Endodermal cell (in vitro differentiated cells): Measurements from ENCODE around the gene SERPINA1. TPM values are rescaled to one million over a fixed set of nuclear protein-coding genes. Genes with fewer than 3 reads are reported as not detected.

Experiments used
- DNase-seq: peaks from one replicate; pipeline ENCODE4 v3.0.0-alpha.2; 2017
- H3K27ac ChIP-seq: 2 replicates; pipeline ENCODE4 v1.5.1; 2013; ENCODE audit warnings: mild to moderate bottlenecking, low read depth, low read length, moderate library complexity
- H3K27me3 ChIP-seq: 2 replicates; pipeline ENCODE4 v1.6.1; 2013; ENCODE audit warnings: mild to moderate bottlenecking, low read length, moderate library complexity; ENCODE audit not compliant: insufficient read depth, control insufficient read depth, poor library complexity, severe bottlenecking
- H3K36me3 ChIP-seq: 2 replicates; pipeline ENCODE4 v1.7.0; 2013; ENCODE audit warnings: mild to moderate bottlenecking, low read length, moderate library complexity; ENCODE audit not compliant: control insufficient read depth, insufficient read depth
- H3K4me1 ChIP-seq: one replicate; pipeline ENCODE4 v1.7.0; 2013; ENCODE audit warnings: low read length; ENCODE audit not compliant: control insufficient read depth, insufficient read depth
- H3K4me3 ChIP-seq: 2 replicates; pipeline ENCODE4 v1.5.1; 2013; ENCODE audit warnings: mild to moderate bottlenecking, low read length, moderate library complexity
- H3K9ac ChIP-seq: 2 replicates; pipeline ENCODE4 v1.6.1; 2013; ENCODE audit warnings: mild to moderate bottlenecking, low read length, moderate library complexity; ENCODE audit not compliant: poor library complexity, severe bottlenecking; ENCODE audit errors: extremely low read depth
- H3K9me3 ChIP-seq: 2 replicates; pipeline ENCODE4 v1.6.1; 2013; ENCODE audit warnings: mild to moderate bottlenecking, low read length, moderate library complexity; ENCODE audit not compliant: control insufficient read depth
- H3K27ac Mint-ChIP-seq: 2 replicates; pipeline ENCODE4 v1.8.0; 2020; ENCODE audit warnings: mixed read lengths
- H3K27me3 Mint-ChIP-seq: 2 replicates; pipeline ENCODE4 v1.8.0; 2021; ENCODE audit warnings: mild to moderate bottlenecking, mixed read lengths; ENCODE audit not compliant: insufficient read depth
- H3K36me3 Mint-ChIP-seq: 2 replicates; pipeline ENCODE4 v1.8.0; 2020; ENCODE audit warnings: low read depth, mixed read lengths
- H3K4me1 Mint-ChIP-seq: 2 replicates; pipeline ENCODE4 v1.8.0; 2020; ENCODE audit warnings: mixed read lengths
- H3K4me3 Mint-ChIP-seq: 2 replicates; pipeline ENCODE4 v1.8.0; 2020; ENCODE audit warnings: mild to moderate bottlenecking, moderate library complexity, mixed read lengths
- H3K9me3 Mint-ChIP-seq: 2 replicates; pipeline ENCODE4 v1.8.0; 2020; ENCODE audit warnings: mild to moderate bottlenecking, mixed read lengths
- WGBS, 2 experiments: methylation state at CpG; one replicate each; pipeline versions ENCODE4 v1.1.5 to v1.1.7; 2013; ENCODE audit warnings: missing lambda C conversion rate in 2 of 2, mixed read lengths in 1 of 2; ENCODE audit not compliant: insufficient coverage in 1 of 2, insufficient read length in 1 of 2; 5-methylcytosine and 5-hydroxymethylcytosine counted together
- total RNA-seq, 2 donors: library from RNA; stranded (reverse); fragmentation: NEBNext Ultra II Directional in 1 of 2; extraction: Animal tissue kit (Norgen Biotek cat#: 25700) in 1 of 2; gene quantifications; 2 replicates in 1 of 2; 3 replicates in 1 of 2; pipeline ENCODE4 v1.2.1, GENCODE V29; 2021
- TF ChIP-seq, protein P1 (sequence below): fragments of 200-600 bp; sonication (generic); conservative IDR thresholded peaks from 2 replicates; pipeline ENCODE4 v1.5.0; 2021; ENCODE audit warnings: antibody characterized with exemption, mild to moderate bottlenecking

SERPINA1 gene
- total RNA-seq, 2 donors from 2014 or later = 1.2 TPM; not detected in 1

DNA sequence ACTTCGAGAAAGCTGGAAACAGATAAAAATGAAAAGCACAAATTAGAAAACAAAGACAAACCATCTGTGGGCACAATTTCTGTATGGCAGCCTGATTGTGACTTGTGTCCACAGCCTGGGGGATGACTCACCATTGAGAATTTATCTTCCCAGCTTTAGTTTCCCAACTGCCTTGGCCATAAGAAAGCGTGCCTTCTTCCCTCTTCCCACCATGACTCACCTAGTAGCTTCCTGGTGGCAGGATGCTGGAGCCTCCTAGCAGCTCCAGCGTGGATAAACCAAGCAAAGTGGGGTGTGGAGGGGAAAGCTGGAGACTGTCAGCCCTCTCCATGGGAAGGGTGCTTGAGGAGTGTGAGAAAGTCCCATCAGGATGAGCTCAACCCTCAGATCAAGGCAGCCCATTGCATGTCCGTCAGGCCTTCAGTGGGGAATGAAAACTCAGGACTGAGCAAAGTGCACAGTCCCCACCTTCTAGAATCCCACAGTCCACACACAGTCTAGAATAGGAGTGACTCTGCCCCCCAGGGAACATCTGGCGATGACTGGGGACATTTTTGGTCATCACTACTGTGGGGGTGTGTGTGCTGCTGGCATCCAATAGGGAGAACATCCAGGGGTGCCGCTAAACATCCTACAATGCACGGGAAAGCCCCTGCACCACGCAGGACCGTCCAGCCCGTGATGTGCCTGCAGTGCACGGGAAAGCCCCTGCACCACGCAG, 42.9 kb downstream of the SERPINA1 start:
- no peaks in the 10 kb centered on the region for H3K9me3 ChIP-seq
- Mint-ChIP-seq H3K9me3 (no peaks in the 10 kb centered on the region), H3K27ac (no peak overlapping the region)

DNA sequence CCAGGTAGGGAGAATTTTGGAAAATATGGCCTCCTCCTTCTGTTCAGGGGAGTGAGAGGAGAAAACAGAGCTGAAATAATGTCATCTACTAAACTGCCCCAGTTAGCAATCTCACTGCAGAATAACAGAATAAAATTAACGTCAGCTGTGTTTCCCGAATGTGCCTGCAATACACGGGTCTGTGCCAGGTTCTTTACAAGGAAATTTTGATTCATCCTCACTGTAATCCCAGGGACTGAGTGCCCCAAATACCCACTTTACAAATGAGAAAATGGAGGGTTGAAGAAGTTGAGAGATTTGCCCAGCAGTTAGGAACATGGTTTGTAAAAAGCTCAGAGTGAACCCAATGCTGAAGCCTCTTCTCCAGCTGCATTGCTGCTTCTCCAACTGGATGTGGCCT, 44.0 kb downstream of the SERPINA1 start:
- Mint-ChIP-seq H3K36me3 (no peaks in the 10 kb centered on the region), H3K27me3 (peaks cover 14% of the 10 kb centered on the region)
- no peaks in the 10 kb centered on the region for H3K36me3 ChIP-seq

More for the DNA sequence above, 42.9 kb downstream of the SERPINA1 start:
- no peak overlapping the region for H3K27ac ChIP-seq
- Mint-ChIP-seq H3K36me3 (no peaks in the 10 kb centered on the region), H3K27me3 (peaks cover 17% of the 10 kb centered on the region), H3K4me3 (no peak overlapping the region), H3K4me1 (no peaks in the 10 kb centered on the region)
- DNase-seq = no peak
- no peak overlapping the region for H3K9ac ChIP-seq
- H3K36me3 ChIP-seq = no peaks in the 10 kb centered on the region
- no peaks in the 10 kb centered on the region for H3K4me1 ChIP-seq
- TF ChIP-seq, protein P1, sequence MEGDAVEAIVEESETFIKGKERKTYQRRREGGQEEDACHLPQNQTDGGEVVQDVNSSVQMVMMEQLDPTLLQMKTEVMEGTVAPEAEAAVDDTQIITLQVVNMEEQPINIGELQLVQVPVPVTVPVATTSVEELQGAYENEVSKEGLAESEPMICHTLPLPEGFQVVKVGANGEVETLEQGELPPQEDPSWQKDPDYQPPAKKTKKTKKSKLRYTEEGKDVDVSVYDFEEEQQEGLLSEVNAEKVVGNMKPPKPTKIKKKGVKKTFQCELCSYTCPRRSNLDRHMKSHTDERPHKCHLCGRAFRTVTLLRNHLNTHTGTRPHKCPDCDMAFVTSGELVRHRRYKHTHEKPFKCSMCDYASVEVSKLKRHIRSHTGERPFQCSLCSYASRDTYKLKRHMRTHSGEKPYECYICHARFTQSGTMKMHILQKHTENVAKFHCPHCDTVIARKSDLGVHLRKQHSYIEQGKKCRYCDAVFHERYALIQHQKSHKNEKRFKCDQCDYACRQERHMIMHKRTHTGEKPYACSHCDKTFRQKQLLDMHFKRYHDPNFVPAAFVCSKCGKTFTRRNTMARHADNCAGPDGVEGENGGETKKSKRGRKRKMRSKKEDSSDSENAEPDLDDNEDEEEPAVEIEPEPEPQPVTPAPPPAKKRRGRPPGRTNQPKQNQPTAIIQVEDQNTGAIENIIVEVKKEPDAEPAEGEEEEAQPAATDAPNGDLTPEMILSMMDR = no peak
- 91 to 100% methylated on average over 2 to 9 of the region's 12 CpGs for WGBS, 2 experiments
- no peak overlapping the region for H3K4me3 ChIP-seq
- no peaks in the 10 kb centered on the region for H3K27me3 ChIP-seq

DNA sequence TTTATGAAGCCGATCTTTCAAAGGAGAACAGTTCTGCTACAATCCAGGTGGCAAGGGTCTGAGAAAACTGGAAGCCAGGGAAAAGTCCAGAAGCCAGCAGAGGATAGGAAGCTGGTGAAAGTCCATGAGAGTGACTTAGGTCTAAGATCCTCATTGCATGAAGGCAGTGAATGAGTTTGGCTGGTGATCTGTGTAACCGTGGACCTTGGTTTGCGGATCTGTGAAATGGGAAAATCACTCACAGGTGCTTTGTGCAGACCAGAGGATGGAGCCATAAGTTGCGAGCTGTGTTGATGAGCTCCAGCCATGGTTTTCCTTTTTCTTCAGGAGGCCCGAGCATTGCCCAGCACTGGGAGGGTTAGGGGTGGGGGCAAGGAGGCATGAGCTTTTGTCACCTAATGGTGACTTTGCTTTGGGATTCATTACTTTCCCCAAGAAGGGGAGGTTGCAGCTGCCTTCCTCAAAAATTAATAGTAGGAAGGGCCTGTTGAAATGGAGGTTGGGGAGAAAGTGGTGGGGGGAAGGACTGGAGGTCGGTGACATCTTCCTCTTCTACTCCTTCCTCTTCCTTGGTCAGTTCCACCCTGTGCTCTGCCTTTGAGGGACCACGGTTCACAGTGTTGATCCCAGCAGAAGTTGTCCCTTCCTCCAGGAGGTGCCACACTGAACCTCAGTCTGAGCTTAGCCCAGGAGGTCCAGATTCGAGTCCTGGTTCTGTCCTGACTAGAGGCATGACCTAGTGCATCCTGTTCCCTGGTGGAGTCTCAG, 45.0 kb downstream of the SERPINA1 start:
- no peak for DNase-seq
- H3K36me3 Mint-ChIP-seq = no peaks in the 10 kb centered on the region
- TF ChIP-seq, protein P1 = no peak
- Histone ChIP-seq H3K36me3 (no peaks in the 10 kb centered on the region), H3K27me3 (no peaks in the 10 kb centered on the region), H3K9me3 (no peaks in the 10 kb centered on the region), H3K4me3 (no peak overlapping the region), H3K4me1 (no peaks in the 10 kb centered on the region), H3K9ac (no peak overlapping the region), H3K27ac (no peak overlapping the region)
- 85 to 100% methylated on average over 2 to 8 of the region's 8 CpGs for WGBS, 2 experiments
- H3K27me3 Mint-ChIP-seq = peaks cover 9% of the 10 kb centered on the region
- no peak overlapping the region for H3K27ac Mint-ChIP-seq
- H3K4me3 Mint-ChIP-seq = no peak overlapping the region
- H3K9me3 Mint-ChIP-seq = peaks cover 3% of the 10 kb centered on the region
- no peaks in the 10 kb centered on the region for H3K4me1 Mint-ChIP-seq

More for the DNA sequence above, 44.0 kb downstream of the SERPINA1 start:
- Mint-ChIP-seq H3K4me1 (no peaks in the 10 kb centered on the region), H3K9me3 (no peaks in the 10 kb centered on the region), H3K27ac (no peak overlapping the region), H3K4me3 (no peak overlapping the region)
- Histone ChIP-seq H3K9ac (no peak overlapping the region), H3K27ac (no peak overlapping the region), H3K4me3 (no peak overlapping the region), H3K9me3 (no peaks in the 10 kb centered on the region), H3K27me3 (no peaks in the 10 kb centered on the region), H3K4me1 (no peaks in the 10 kb centered on the region)
- 90% methylated on average over 3 of the region's 3 CpGs for WGBS, 2 experiments
- DNase-seq = no peak
- TF ChIP-seq, protein P1 = no peak
